HK-2 (cell line): ENCODE measurements around the gene ZNF202.
"Not testable (repeated sequence)": the region's sequence is repeated elsewhere in the genome, so short reads cannot be mapped to it uniquely, and the experiment has no call there.

Source experiments
- DNase-seq: peaks from one replicate; pipeline ENCODE4 v3.0.0-alpha.2; 2018; ENCODE audit not compliant: unreplicated experiment

ZNF202 gene

GRCh38 chr11:123742031-123742723 is 717 bp upstream of the ZNF202 start:
- DNase-seq = no peak

- DNase-seq = no peak
Observed at GRCh38 chr11:123740787-123741158, 687 bp downstream of the ZNF202 start.

GRCh38 chr11:123738374-123738773 is 3.1 kb downstream of the ZNF202 start:
- no peak for DNase-seq

GRCh38 chr11:123736769-123737168 is 4.7 kb downstream of the ZNF202 start:
- DNase-seq = no peak

- DNase-seq = no peak
Observed at GRCh38 chr11:123729602-123730001, 11.9 kb downstream of the ZNF202 start.

- no peak for DNase-seq
Observed at GRCh38 chr11:123725995-123726655, 15.3 kb downstream of the ZNF202 start.

GRCh38 chr11:123719452-123719851 is 22.0 kb downstream of the ZNF202 start:
- DNase-seq = no peak

- no peak for DNase-seq
Observed at GRCh38 chr11:123718469-123718868, 23.0 kb downstream of the ZNF202 start.

GRCh38 chr11:123718063-123718462 is 23.4 kb downstream of the ZNF202 start:
- DNase-seq = no peak

- DNase-seq = not testable (repeated sequence)
Observed at GRCh38 chr11:123712627-123713026, 28.8 kb downstream of the ZNF202 start.

- peak; percentile 20 for DNase-seq
Observed at GRCh38 chr11:123707606-123708205, 33.8 kb downstream of the ZNF202 start.

- DNase-seq = no peak
Observed at GRCh38 chr11:123707206-123707605, 34.3 kb downstream of the ZNF202 start.

- DNase-seq = no peak
Observed at GRCh38 chr11:123704341-123704740, 37.1 kb downstream of the ZNF202 start.

GRCh38 chr11:123702696-123703095 is 38.8 kb downstream of the ZNF202 start:
- DNase-seq = no peak

GRCh38 chr11:123702139-123702538 is 39.3 kb downstream of the ZNF202 start:
- no peak for DNase-seq

GRCh38 chr11:123700772-123701171 is 40.7 kb downstream of the ZNF202 start:
- no peak for DNase-seq

- DNase-seq = no peak
Observed at GRCh38 chr11:123698546-123699127, 42.8 kb downstream of the ZNF202 start.

GRCh38 chr11:123696183-123696582 is 45.3 kb downstream of the ZNF202 start:
- DNase-seq = no peak

GRCh38 chr11:123695231-123695630 is 46.2 kb downstream of the ZNF202 start:
- DNase-seq = no peak

- no peak for DNase-seq
Observed at GRCh38 chr11:123694551-123694950, 46.9 kb downstream of the ZNF202 start.

GRCh38 chr11:123692961-123693360 is 48.5 kb downstream of the ZNF202 start:
- no peak for DNase-seq

- no peak for DNase-seq
Observed at GRCh38 chr11:123690485-123690884, 51.0 kb downstream of the ZNF202 start.

GRCh38 chr11:123684601-123685000 is 56.9 kb downstream of the ZNF202 start:
- DNase-seq = no peak
